OCI-LY7 (cell line): ENCODE data around the gene EYS. TPM values are rescaled to one million over a fixed set of nuclear protein-coding genes. Genes with fewer than 3 reads are reported as not detected.

Experiments
- BruUV-seq: library from RNA; stranded (reverse); fragments of 400-500 nt; replicated peaks from 2 replicates; lab custom pipeline; 2021; lab: Mats Ljungman, UMichigan
- CTCF ChIA-PET: fragments of 300-600 bp; sonication (Branson Sonifier 250); formaldehyde crosslinking; loops from one replicate; lab custom pipeline; 2022; ENCODE audit warnings: antibody characterized with exemption; ENCODE audit not compliant: unreplicated experiment; lab: Charles Lee
- POLR2A ChIA-PET: fragments of 300-600 bp; sonication (Branson Sonifier 250); formaldehyde crosslinking; loops from one replicate; lab custom pipeline; 2022; ENCODE audit warnings: antibody characterized with exemption; lab: Charles Lee
- DNase-seq: peaks from one replicate; pipeline ENCODE4 v3.0.0-alpha.2; 2015; ENCODE audit warnings: low spot score
- H2AFZ ChIP-seq: fragments of 200-600 bp; sonication (generic), shearing (Covaris generic); 2 replicates; pipeline ENCODE4 v1.6.1; 2014; ENCODE audit warnings: mild to moderate bottlenecking, antibody characterized with exemption, low read length, moderate library complexity
- H3K27ac ChIP-seq: fragments of 200-600 bp; sonication (generic); 2 replicates; pipeline ENCODE4 v1.5.1; 2014; ENCODE audit warnings: mixed run types, low read depth, mild to moderate bottlenecking, moderate library complexity, low read length, inconsistent platforms; ENCODE audit not compliant: poor library complexity, severe bottlenecking
- H3K36me3 ChIP-seq: fragments of 200-600 bp; sonication (generic); 2 replicates; pipeline ENCODE4 v1.6.1; 2014; ENCODE audit warnings: mild to moderate bottlenecking, antibody characterized with exemption, low read length, moderate library complexity, mixed read lengths; ENCODE audit not compliant: insufficient read depth
- H3K4me1 ChIP-seq: fragments of 200-600 bp; sonication (generic); 2 replicates; pipeline ENCODE4 v1.5.1; 2014; ENCODE audit warnings: mild to moderate bottlenecking, low read length; ENCODE audit not compliant: insufficient read depth, poor library complexity, severe bottlenecking
- H3K4me2 ChIP-seq: fragments of 200-600 bp; sonication (generic); 2 replicates; pipeline ENCODE4 v1.6.1; 2014; ENCODE audit warnings: mild to moderate bottlenecking, low read length
- H3K4me3 ChIP-seq: fragments of 200-600 bp; sonication (generic); 2 replicates; pipeline ENCODE4 v1.5.1; 2014; ENCODE audit warnings: mild to moderate bottlenecking, low read depth, low read length; ENCODE audit not compliant: poor library complexity, severe bottlenecking
- H3K79me2 ChIP-seq: fragments of 200-600 bp; sonication (generic); 2 replicates; pipeline ENCODE4 v1.6.1; 2016; ENCODE audit warnings: low read depth, mild to moderate bottlenecking, low read length, moderate library complexity, mixed read lengths; ENCODE audit not compliant: insufficient read depth
- H3K9me2 ChIP-seq: fragments of 200-600 bp; sonication (generic); 2 replicates; pipeline ENCODE4 v1.6.1; 2016; ENCODE audit warnings: mild to moderate bottlenecking, low read length, mixed read lengths; ENCODE audit not compliant: insufficient read depth
- H3K9me3 ChIP-seq: fragments of 200-600 bp; sonication (generic); 2 replicates; pipeline ENCODE4 v1.6.1; 2014; ENCODE audit warnings: mild to moderate bottlenecking, mixed run types, low read length, mixed read lengths
- H4K20me1 ChIP-seq: fragments of 200-600 bp; sonication (generic); 2 replicates; pipeline ENCODE4 v1.6.1; 2014; ENCODE audit warnings: mild to moderate bottlenecking, antibody characterized with exemption, low read length, moderate library complexity, mixed read lengths; ENCODE audit not compliant: insufficient read depth
- CTCF ChIP-seq: fragments of 200-600 bp; sonication (generic); conservative IDR thresholded peaks from 2 replicates; pipeline ENCODE4 v1.5.1; 2014; ENCODE audit warnings: mild to moderate bottlenecking, antibody characterized with exemption, low read length, moderate library complexity, mixed read lengths
- EZH2phosphoT487 ChIP-seq: fragments of 200-600 bp; sonication (generic); IDR thresholded peaks from 2 replicates; pipeline ENCODE4 v1.6.1; 2018; ENCODE audit warnings: low read depth, borderline replicate concordance, mild to moderate bottlenecking, mixed run types, antibody characterized with exemption, low read length, moderate library complexity, mixed read lengths
- intact Hi-C: fragments of 100-400 bp; cut with micrococcal nuclease; formaldehyde crosslinking; loops from one replicate; pipeline ENCODE4 v1.10.0; 2022; ENCODE audit not compliant: unreplicated experiment
- total RNA-seq, 2 experiments: library from RNA; depleted of rRNA in 1 of 2; stranded (reverse); fragments of >200 nt in 1 of 2; shearing (Covaris generic) in 1 of 2; gene quantifications; 2 replicates each; pipeline ENCODE4 v1.2.3, GENCODE V29; 2014 to 2022

EYS gene
- total RNA-seq, 2 experiments from 2014 or later = not detected

- no peaks in the 10 kb centered on the region for H3K9me2 ChIP-seq
- H3K4me2 ChIP-seq = no peak overlapping the region
- POLR2A ChIA-PET = interaction anchor here (0.6 kb wide), 1 partner anchor 913 kb away, joined by 3 read pairs; no protein-coding TSS in a partner anchor
- no peaks in the 10 kb centered on the region for H3K36me3 ChIP-seq
- no TSS peak for BruUV-seq
- intact Hi-C loops = no loop called here
- H3K4me1 ChIP-seq = no peaks in the 10 kb centered on the region
- TF ChIP-seq CTCF (no peak), EZH2phosphoT487 (no peak)
- CTCF ChIA-PET = no interaction called here
- H4K20me1 ChIP-seq = no peaks in the 10 kb centered on the region
- H3K9me3 ChIP-seq = no peaks in the 10 kb centered on the region
- H3K4me3 ChIP-seq = no peak overlapping the region
- DNase-seq = no peak
- H3K79me2 ChIP-seq = no peaks in the 10 kb centered on the region
- H2AFZ ChIP-seq = no peak overlapping the region
- no peak overlapping the region for H3K27ac ChIP-seq
Observed at GRCh38 chr6:64224819-64225218, 1482.2 kb downstream of the EYS start.

GRCh38 chr6:64221776-64222175 lies 1485.2 kb downstream of the EYS start:
- TF ChIP-seq CTCF (no peak), EZH2phosphoT487 (no peak)
- DNase-seq = no peak
- CTCF ChIA-PET = no interaction called here
- Histone ChIP-seq H3K4me2 (no peak overlapping the region), H2AFZ (no peak overlapping the region), H3K27ac (no peak overlapping the region), H3K9me2 (no peaks in the 10 kb centered on the region), H3K9me3 (no peaks in the 10 kb centered on the region), H3K79me2 (no peaks in the 10 kb centered on the region), H3K4me3 (no peak overlapping the region), H4K20me1 (no peaks in the 10 kb centered on the region), H3K36me3 (no peaks in the 10 kb centered on the region), H3K4me1 (no peaks in the 10 kb centered on the region)
- POLR2A ChIA-PET = no interaction called here
- BruUV-seq = no TSS peak
- intact Hi-C loops = no loop called here

GRCh38 chr6:64220801-64221200 lies 1486.2 kb downstream of the EYS start:
- BruUV-seq = no TSS peak
- TF ChIP-seq CTCF = no peak

More at GRCh38 chr6:64220801-64221200, 1486.2 kb downstream of the EYS start:
- DNase-seq = no peak
- no peaks in the 10 kb centered on the region for H4K20me1 ChIP-seq
- H3K9me2 ChIP-seq = no peaks in the 10 kb centered on the region
- no peak overlapping the region for H3K4me2 ChIP-seq
- ChIA-PET POLR2A (no interaction called here), CTCF (no interaction called here)
- no peaks in the 10 kb centered on the region for H3K36me3 ChIP-seq
- H3K4me3 ChIP-seq = no peak overlapping the region
- intact Hi-C loops = no loop called here
- no peaks in the 10 kb centered on the region for H3K4me1 ChIP-seq
- no peak overlapping the region for H3K27ac ChIP-seq
- no peaks in the 10 kb centered on the region for H3K9me3 ChIP-seq
- H3K79me2 ChIP-seq = no peaks in the 10 kb centered on the region
- no peak overlapping the region for H2AFZ ChIP-seq
